Right renal pelvis (tissue), 4 donors: ENCODE results near the gene KRTAP17-1. TPM values are rescaled to one million over a fixed set of nuclear protein-coding genes. Genes with fewer than 3 reads are reported as not detected.

Experiments used
- polyA plus RNA-seq, 4 donors: library from polyadenylated mRNA; unstranded; fragments of 120-200 nt; gene quantifications; one replicate each; pipeline ENCODE4 v1.2.1, GENCODE V29; 2013; ENCODE audit not compliant: insufficient read length in 4 of 4

Gene KRTAP17-1
- polyA plus RNA-seq, 4 donors = not detected

Other genes with a start within 250 kb of the KRTAP17-1 start
- gene KRTAP2-4, start 249.8 kb downstream of the KRTAP17-1 start, polyA plus RNA-seq = not detected
- not detected for gene KRTAP4-7, start 231.6 kb downstream of the KRTAP17-1 start, polyA plus RNA-seq
- gene KRTAP4-8, start 217.6 kb downstream of the KRTAP17-1 start, polyA plus RNA-seq = not detected
- gene KRTAP4-16, start 213.5 kb downstream of the KRTAP17-1 start, polyA plus RNA-seq = not detected
- gene KRTAP4-9, start 210.3 kb downstream of the KRTAP17-1 start, polyA plus RNA-seq = not detected
- not detected for gene KRTAP4-11, start 197.3 kb downstream of the KRTAP17-1 start, polyA plus RNA-seq
- not detected for gene KRTAP4-12, start 191.5 kb downstream of the KRTAP17-1 start, polyA plus RNA-seq
- not detected for gene KRTAP4-6, start 175.2 kb downstream of the KRTAP17-1 start, polyA plus RNA-seq
- not detected for gene KRTAP4-5, start 165.9 kb downstream of the KRTAP17-1 start, polyA plus RNA-seq
- not detected for gene KRTAP4-4, start 155.0 kb downstream of the KRTAP17-1 start, polyA plus RNA-seq
- gene KRTAP4-3, start 147.5 kb downstream of the KRTAP17-1 start, polyA plus RNA-seq = not detected
- not detected for gene KRTAP4-2, start 137.5 kb downstream of the KRTAP17-1 start, polyA plus RNA-seq
- gene KRTAP4-1, start 130.8 kb downstream of the KRTAP17-1 start, polyA plus RNA-seq = not detected
- not detected for gene KRTAP9-1, start 125.8 kb downstream of the KRTAP17-1 start, polyA plus RNA-seq
- not detected for gene KRTAP9-2, start 89.1 kb downstream of the KRTAP17-1 start, polyA plus RNA-seq
- not detected for gene KRTAP9-3, start 83.3 kb downstream of the KRTAP17-1 start, polyA plus RNA-seq
- not detected for gene KRTAP9-8, start 77.7 kb downstream of the KRTAP17-1 start, polyA plus RNA-seq
- gene KRTAP9-4, start 66.0 kb downstream of the KRTAP17-1 start, polyA plus RNA-seq = not detected
- gene KRTAP9-9, start 60.3 kb downstream of the KRTAP17-1 start, polyA plus RNA-seq = not detected
- gene KRTAP9-6, start 50.3 kb downstream of the KRTAP17-1 start, polyA plus RNA-seq = under 1 TPM in 1 of 4 donors, not detected in 3; 0.05 TPM
- not detected for gene KRTAP9-7, start 40.0 kb downstream of the KRTAP17-1 start, polyA plus RNA-seq
- not detected for gene KRTAP29-1, start 12.9 kb downstream of the KRTAP17-1 start, polyA plus RNA-seq
- gene KRTAP16-1, start 6.4 kb downstream of the KRTAP17-1 start, polyA plus RNA-seq = not detected
- gene KRT33A, start 35.1 kb upstream of the KRTAP17-1 start, polyA plus RNA-seq = not detected
- under 1 TPM in 1 of 4 donors, not detected in 3; 0.03 TPM for gene KRT33B, start 54.1 kb upstream of the KRTAP17-1 start, polyA plus RNA-seq
- gene KRT34, start 66.6 kb upstream of the KRTAP17-1 start, polyA plus RNA-seq = not detected
- not detected for gene KRT31, start 81.9 kb upstream of the KRTAP17-1 start, polyA plus RNA-seq
- not detected for gene KRT37, start 108.9 kb upstream of the KRTAP17-1 start, polyA plus RNA-seq
- gene KRT38, start 125.3 kb upstream of the KRTAP17-1 start, polyA plus RNA-seq = not detected
- gene KRT32, start 151.7 kb upstream of the KRTAP17-1 start, polyA plus RNA-seq = not detected
- gene KRT35, start 165.4 kb upstream of the KRTAP17-1 start, polyA plus RNA-seq = under 1 TPM in 1 of 4 donors, not detected in 3; 0.06 TPM
- not detected for gene KRT36, start 174.2 kb upstream of the KRTAP17-1 start, polyA plus RNA-seq
- 1 to 10 TPM in 2 of 4 donors, under 1 TPM in 2; 0.21 to 6.2 (median 1.2) TPM for gene KRT13, start 189.9 kb upstream of the KRTAP17-1 start, polyA plus RNA-seq
- 1 to 10 TPM in 2 of 4 donors, under 1 TPM in 2; 0.68 to 2.9 (median 1.2) TPM for gene KRT15, start 203.2 kb upstream of the KRTAP17-1 start, polyA plus RNA-seq
- 100 to 1,000 TPM; 143 to 231 (median 189) TPM for gene KRT19, start 212.6 kb upstream of the KRTAP17-1 start, polyA plus RNA-seq